GM04503 (cell line): ENCODE measurements around the gene PSMD11.

Source experiments
- DNase-seq: peaks from one replicate; pipeline ENCODE4 v3.0.0-alpha.2; 2012; ENCODE audit warnings: low read depth

Gene PSMD11

DNA sequence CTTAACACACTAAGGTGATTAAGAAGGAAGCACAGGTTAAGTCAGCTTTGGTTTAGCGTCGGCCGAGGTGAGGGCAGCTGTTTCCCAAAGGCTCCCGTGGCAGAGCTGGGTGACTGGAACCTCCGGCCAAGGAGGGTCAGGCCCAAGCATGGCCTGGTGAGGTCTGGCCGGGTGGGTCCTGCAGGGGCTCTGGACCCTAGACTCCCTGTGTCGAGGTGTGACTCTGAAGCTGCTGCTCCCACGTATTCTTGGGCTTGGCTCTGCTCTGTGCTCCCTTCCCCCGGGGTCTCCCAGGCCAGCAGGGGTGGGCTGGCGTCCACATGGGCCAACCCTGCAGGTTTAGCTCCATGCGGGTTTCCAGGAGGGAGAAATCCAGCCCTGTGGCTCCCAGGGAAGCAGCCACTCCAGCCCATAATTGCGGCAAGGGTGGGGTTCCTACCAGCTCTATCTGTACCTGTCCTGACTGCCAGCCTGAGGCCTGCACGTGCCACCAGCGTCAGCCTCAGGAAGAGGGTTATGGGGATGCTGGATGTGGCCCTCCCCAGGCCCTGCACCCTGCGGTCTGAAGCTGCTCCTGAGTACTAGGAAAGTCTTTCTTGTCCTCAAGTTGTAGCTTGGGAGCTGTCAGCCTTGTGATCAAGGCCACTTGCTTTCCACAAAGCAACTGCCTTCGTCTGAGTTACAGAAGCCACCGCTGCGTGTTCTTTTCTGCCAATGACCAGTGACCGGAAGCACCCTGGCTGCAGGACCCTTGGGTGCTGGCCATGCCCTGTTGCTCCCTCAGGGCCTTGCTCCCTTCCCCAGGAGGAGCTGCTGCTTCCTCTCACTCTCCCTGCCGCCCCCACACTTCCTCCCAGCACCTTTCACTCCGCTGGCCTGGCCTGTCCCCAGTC is 47.3 kb downstream of the PSMD11 start:
- no peak for DNase-seq

- no peak for DNase-seq
Measured at GRCh38 chr17:32492264-32492589, 47.9 kb downstream of the PSMD11 start.

DNA sequence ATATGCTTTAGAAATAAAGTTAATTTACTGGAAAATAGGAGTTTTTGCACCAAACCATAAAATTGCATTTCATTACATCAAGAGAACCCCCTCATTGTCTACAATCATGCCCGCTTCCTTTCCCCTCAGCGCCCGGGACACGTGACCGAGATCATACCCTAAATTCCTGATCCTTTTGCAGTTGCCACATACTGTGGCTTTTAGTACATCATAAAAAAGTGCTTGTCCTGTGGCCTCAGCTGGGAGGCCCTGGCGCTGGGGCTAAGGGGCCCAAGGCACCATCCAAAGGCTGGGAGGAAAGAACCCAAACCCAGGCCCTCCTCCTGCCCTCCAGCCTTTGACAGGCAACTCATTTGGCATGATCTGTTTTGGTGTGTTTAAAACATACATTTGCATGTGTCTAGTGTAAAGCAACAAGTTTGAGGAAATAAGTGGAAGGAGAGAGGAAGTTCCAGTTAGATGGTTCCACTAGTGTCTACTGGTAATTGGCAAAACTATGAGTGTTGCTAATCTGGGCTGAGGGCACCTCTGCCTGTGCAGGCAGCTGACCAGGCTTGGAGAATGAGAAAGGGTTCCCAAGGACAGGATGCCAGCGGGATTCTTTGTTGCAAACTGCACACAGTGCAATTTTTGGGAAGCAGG is 48.5 kb downstream of the PSMD11 start:
- DNase-seq = no peak

- no peak for DNase-seq
Measured at GRCh38 chr17:32493571-32493970, 49.3 kb downstream of the PSMD11 start.

DNA sequence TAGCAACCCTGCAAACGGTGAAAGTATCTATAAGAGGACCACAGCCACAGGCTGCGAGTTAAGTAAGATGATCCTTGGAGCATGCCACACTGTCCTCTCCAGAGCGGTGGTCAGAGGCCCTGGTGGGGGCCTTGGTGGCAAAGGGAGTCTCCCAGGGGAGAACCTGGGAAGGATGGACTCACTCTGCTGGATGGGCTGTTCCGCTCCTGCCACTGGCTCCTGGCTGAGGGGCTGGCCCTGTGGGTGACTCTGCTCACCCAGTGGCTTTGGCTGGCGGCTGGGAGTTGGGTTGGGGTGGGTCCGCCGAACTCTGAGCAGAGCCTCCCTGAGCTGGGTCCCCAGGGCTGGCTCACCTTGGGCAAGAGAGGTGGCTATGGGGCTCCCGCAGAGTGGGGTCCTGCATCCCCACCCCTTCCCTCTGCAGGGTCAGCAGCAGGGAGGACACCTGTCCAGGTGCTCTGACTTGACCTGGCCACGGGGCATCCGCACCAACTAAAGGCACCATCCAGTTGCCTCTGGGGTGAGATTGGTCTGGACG is 49.7 kb downstream of the PSMD11 start:
- DNase-seq = no peak

DNA sequence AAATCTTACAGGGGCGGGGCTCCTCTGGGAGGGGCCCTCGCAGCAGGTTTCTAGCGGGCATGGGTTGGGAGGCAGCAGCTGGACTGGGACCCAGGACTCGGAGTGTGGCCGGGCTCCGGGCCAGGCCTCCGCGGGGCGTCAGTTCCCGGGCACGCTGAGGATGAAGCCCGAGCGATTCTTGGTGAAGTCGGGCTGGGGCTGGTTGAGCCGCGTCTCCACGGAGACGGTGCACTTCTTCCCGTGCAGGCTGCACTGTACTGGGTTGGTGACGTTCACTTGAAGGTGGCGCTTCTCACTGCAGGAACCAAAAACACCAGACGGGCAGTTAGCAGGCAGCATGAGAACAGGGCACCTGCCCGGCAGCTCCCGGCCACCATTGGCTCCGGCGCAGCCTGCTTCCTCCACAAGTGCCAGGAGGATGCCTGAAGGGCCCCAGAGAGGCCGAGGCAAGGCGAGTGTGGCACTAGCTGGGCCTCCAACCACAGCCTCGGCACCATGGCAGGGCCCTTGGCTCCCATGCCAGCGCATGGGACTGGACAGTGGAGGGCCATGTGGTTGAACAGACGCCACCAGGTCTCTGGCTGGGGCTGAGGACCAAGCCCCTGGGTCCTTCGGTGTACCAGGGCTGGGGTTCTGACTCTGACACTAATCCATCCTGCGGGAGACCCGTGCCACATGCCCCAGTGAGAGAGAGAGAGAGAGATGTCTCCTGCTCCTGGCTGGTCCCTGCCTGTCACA is 50.5 kb downstream of the PSMD11 start:
- DNase-seq = no peak

GRCh38 chr17:32495359-32496231 is 51.3 kb downstream of the PSMD11 start:
- no peak for DNase-seq

- DNase-seq = no peak
Measured at GRCh38 chr17:32496395-32497073, 52.2 kb downstream of the PSMD11 start.

GRCh38 chr17:32497431-32498205 is 53.3 kb downstream of the PSMD11 start:
- DNase-seq = no peak

DNA sequence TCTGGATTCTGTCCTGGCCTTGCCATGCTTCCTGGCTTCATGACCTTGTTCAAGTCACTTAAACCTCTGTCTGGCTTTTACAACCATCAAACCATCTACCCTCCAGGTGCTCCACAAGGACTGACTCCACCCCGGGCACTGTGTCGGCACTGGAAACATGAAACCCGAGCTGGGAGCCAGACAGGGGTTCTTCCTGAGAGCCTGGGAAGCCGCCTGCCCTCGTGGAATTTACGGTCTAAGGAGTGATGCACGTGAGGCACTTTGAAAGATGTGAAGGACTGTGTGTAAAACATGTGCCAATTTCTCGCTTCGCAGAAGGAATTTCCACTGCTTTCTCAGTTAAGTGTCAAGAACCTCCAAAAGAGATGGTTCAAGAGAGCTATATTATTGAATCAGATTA is 54.1 kb downstream of the PSMD11 start:
- no peak for DNase-seq

DNA sequence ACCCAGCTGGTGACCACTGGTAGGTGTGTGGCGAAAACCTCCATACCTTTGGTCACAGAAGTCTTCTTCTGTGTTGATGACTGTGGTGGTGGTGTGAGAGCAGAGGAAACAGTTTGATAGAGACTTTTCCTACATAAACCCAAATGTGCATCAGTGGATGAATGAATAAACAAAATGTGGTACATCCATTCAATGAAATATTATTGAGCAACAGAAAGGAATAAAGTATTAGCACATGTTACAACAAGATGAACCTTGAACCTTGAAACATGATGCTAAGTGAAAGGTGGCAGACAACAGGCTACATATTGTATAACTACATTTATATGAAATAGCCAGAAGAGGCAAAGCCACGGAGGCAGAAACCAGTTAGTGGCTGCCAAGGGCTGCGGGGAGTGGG is 57.7 kb downstream of the PSMD11 start:
- no peak for DNase-seq

GRCh38 chr17:32502710-32503109 is 58.4 kb downstream of the PSMD11 start:
- DNase-seq = no peak

GRCh38 chr17:32503251-32504165 is 59.2 kb downstream of the PSMD11 start:
- no peak for DNase-seq

GRCh38 chr17:32504166-32504990 is 60.1 kb downstream of the PSMD11 start:
- DNase-seq = no peak

DNA sequence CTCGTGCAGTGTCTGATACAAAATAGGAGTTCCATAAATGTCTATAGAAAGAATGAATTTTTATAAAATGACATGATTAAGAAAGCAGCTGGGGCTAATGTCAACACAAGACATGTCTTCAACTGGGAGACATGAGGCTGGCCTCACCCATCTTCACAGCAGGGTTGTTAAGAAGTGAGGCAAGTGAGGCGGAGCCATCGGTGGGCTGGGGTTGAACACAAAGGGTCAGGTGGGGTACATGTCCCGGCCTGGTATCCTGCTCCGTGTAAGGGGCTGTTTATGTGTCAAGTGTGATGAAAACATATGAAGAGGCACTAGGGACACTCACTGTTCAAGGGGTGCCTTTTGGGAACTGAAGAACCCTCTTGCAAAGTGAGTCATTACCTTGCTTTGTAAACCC is 64.6 kb downstream of the PSMD11 start:
- no peak for DNase-seq

- DNase-seq = no peak
Measured at GRCh38 chr17:32510466-32510865, 66.2 kb downstream of the PSMD11 start.

GRCh38 chr17:32512328-32512727 is 68.0 kb downstream of the PSMD11 start:
- no peak for DNase-seq

- DNase-seq = no peak
Measured at GRCh38 chr17:32513579-32513978, 69.3 kb downstream of the PSMD11 start.
